Left renal pelvis (tissue), 4 donors: ENCODE results near the gene CGB1. TPM values are rescaled to one million over a fixed set of nuclear protein-coding genes. Genes with fewer than 3 reads are reported as not detected.

ENCODE experiments used
- DNase-seq, 4 donors: peaks; one replicate each; pipeline ENCODE4 v3.0.0-alpha.2; 2013; ENCODE audit warnings: low read depth in 4 of 4, low spot score in 3 of 4
- polyA plus RNA-seq, 4 donors: library from polyadenylated mRNA; unstranded; fragments of 120-200 nt; gene quantifications; one replicate each; pipeline ENCODE4 v1.2.1, GENCODE V29; 2013; ENCODE audit not compliant: insufficient read length in 4 of 4

CGB1 gene
- polyA plus RNA-seq, 4 donors: not detected

DNA sequence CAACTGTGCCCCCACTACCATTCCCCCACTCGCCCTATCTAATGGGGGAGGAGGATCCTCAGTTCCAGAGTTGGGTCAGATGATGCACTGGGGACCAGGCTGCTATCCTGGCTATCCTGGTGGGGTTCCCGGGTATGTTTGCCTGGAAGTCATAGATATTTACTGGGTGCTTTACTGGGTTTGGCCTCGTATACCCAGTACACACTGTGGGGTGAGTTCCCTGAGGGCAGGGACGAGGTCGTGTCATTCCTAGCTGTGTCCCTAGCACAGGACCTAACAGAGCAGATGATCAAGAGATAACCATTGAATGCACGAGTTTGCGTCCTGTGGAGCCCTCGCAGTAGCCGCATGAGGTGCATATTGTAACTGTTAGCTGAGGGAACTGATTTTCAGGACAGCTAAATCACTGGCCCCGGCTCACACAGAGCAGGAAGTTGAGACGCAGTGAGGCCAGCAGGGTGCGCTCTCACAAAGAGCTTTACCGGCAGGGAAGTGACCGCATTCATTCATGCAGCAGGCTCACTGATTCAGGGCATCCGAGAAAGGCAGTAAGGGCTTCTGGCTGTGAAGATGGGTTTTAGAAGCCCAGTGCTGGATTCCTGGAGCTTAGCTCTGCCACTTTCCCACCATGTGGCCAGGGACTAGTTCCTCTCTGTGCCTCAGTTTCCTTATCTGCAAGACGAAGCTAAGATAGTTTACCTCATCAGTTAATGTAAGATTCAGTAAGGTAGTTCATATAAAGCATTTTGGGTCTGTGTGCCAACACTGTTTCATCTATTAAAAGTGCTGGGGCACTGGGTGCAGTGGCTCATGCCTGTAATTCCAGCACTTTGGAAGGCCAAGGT is 37.0 kb downstream of the CGB1 start:
- no peak for DNase-seq

- no peak for DNase-seq
Measured at GRCh38 chr19:48997972-48998371, 38.7 kb downstream of the CGB1 start.

- no peak for DNase-seq
Measured at GRCh38 chr19:48994035-48994386, 42.7 kb downstream of the CGB1 start.

DNA sequence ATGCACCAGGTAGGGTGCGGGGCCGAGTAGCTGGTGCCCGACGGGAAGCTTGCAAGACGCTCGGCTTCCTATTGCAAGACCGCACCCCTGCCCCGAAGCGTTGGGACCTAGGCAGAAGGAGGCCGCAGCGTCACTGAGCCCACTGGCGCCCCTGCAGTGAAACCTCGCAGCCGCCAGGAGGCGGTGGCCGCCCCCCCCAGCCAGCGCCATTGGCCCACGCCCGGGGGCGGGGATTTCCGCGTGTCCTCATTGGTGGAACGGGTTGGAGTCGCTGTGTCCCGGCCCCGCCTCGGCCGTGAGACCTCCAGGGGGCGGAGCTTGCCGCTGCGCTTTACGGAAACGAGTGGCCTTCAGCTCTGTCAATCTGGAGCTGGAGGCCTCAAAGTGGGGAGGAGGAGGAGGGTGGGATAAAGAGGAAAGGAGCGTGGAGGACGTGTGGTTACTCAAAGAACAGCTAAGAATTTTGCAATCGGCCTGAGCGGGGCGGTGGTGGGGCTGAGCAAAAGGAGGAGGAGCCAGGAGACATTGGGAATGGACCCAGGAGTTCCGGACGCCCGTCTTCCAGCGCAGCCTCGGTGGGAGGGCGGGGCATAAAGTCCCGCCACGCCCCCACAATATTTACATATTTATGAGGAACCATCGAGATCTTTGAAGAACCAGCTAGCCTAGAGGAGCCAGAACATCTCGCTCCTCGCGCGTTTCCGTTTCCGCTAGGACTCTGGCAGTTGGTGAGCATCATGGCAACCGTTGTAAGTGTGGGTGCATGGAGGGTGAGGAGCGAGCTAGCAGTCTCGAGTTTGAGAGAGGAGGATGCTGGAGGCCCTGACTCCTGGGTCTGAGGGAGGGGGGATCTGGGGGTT is 43.3 kb downstream of the CGB1 start, which contains the start of the genes GYS1 and RUVBL2:
Gene GYS1, minus strand, starts transcription at position 135 of the 860 bp plus-strand sequence. CDS start 197 bp downstream, outside the sequence.
Gene RUVBL2, plus strand, starts transcription at position 713 of the 860 bp plus-strand sequence. Its CDS starts 25 bp downstream, at position 738.
- DNase-seq: peak; percentile 98 to 99 (median 99)

DNA sequence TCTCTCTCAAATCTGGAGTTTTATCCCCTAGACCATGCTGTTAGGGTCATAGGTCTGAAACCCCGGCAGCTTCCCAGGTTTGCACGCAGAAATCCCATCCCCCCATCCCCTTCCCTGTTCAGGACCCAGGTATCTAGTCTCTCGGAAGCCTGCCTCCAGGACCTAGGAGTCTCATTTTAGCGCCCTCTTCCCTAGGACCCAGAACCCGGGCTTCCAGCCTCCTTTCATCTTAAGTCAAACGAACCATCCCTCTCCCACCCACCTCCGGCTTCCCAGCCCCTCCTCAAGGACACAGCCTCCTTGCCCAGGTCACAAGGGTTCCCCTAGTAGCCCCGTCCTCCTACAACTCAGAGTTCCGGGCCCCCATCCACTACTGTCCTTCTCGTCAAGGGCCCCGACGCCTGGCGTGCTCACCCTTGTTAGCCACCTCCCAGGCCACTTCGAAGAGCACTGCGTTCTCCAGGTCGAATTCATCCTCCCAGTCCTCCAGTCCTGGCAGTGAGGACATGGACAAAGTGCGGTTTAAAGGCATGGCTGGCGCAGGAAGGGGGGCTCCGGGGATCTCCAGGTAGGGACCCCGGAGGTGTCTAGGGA is 44.0 kb downstream of the CGB1 start:
- no peak for DNase-seq

- peak in 2 of 4 donors; percentile 31 to 53 for DNase-seq
Measured at GRCh38 chr19:48991873-48992580, 44.7 kb downstream of the CGB1 start.

GRCh38 chr19:48991011-48991609 is 45.6 kb downstream of the CGB1 start:
- DNase-seq: no peak

- DNase-seq: no peak
Measured at GRCh38 chr19:48990400-48990799, 46.3 kb downstream of the CGB1 start.

DNA sequence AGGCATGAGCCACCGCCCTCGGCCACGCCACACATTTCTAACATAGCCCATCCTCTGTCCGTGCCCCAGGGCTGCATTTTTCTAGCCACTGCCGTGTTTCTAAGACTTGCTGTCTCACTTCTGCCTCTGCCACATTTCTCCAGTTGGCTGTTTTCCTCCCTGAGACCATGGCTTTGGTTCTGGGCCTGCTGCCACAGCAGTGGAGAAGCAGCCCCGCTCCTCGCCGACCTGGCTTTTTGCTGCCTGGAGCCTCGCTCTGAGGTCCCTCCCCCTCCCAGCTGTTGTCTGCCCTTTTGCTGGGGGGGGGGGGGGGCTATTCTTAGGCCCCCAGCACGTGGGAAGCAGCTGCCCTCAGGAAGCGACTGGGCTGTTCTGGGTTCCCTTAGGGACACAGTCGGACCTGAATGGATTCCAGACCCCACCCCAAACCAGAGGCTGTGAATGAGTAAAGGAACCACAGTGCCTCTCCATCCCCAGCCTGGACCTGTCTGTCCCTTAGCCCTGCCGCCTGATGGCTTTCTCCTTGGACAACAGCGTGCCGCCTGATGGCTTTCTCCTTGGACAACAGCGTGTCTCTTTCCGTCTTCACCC is 46.9 kb downstream of the CGB1 start:
- DNase-seq: no peak

DNA sequence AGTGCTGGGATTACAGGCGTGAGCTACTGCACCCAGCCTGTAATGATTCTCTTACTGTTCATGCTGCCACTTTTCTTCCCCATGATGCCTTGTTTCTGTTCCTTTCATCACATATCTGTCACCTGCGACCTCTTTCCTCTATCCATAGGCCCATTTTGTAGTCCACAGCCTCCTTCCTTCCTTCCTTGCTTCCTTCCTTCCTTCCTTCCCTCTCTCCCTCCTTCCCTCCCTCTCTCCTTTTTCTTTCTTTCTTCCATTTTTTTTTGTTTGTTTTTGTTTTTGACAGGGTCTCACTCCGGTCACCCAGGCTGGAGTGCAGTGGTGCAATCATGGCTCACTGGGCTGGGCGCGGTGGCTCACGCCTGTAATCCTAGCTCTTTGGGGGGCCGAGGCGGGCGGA is 47.8 kb downstream of the CGB1 start:
- DNase-seq: no peak

DNA sequence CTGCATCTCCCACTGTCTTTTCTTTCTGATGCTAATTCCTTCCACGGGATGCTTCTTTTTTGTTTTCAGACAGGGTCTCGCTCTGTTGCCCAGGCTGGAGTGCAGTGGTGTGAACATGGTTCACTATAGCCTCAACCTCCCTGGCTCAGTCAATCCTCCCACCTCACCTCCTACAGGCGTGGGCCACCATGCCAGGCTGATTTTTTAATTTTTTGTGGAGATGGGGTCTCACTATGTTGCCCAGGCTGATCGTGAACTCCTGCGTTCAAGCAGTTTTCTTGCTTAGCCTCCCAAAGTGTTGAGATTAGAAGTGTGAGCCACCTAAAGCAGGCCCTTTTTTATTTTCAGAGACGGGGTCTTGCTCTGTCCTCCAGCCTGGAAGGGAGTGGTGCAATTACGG is 48.4 kb downstream of the CGB1 start:
- no peak for DNase-seq

DNA sequence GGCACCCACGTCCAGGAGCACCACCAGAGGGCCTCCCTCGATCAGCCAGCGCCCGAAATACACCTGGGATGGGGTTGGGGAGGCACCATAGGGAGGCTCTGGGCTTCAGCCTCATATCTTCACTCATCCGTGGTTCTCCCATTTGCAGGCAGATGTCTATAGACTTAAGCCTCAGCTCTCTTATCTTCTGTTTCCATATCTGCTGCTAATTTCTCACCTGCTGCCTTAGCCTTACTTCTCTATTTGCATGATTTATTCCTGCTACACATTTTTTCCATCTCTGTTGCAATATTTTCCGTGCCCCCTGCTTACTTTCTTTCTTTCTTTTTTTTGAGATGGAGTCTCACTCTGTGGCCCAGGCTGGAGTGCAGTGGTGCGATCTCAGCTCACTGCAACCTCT is 49.4 kb downstream of the CGB1 start:
- DNase-seq: no peak

DNA sequence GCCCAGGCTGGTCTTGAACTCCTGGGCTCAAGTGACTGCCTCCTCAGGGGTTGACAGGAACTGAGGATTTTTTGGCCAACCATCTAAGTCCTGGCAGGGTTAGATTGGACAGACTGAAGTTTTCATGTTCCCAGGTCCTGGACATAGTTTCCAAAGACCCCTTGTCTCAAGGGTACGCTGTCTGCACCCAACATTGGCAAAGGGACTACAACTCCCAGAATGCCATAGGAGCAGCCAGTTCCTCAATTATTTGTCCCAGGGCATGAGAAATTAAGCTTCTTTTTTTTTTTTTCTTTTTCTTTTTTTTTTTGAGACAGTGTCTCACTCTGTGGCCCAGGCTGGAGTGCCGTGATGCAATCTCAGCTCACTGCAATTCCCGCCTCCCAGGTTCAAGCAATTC is 50.5 kb downstream of the CGB1 start:
- DNase-seq: no peak

- DNase-seq: no peak
Measured at GRCh38 chr19:48985711-48986110, 51.0 kb downstream of the CGB1 start.

Other genes with a start within 250 kb of the CGB1 start
- 10 to 100 TPM; 19.5 to 58.6 (median 32.0) TPM for gene BCAT2, start 225.9 kb downstream of the CGB1 start, polyA plus RNA-seq
- gene HSD17B14, start 200.4 kb downstream of the CGB1 start, polyA plus RNA-seq: 10 to 100 TPM in 3 of 4 donors, 1 to 10 TPM in 1; 8.3 to 38.2 (median 26.3) TPM
- 10 to 100 TPM; 19.8 to 60.5 (median 27.7) TPM for gene PLEKHA4, start 168.3 kb downstream of the CGB1 start, polyA plus RNA-seq
- 100 to 1,000 TPM in 1 of 4 donors, 10 to 100 TPM in 3; 30.6 to 343 (median 32.6) TPM for gene PPP1R15A, start 164.5 kb downstream of the CGB1 start, polyA plus RNA-seq
- 1 to 10 TPM in 3 of 4 donors, under 1 TPM in 1; 0.60 to 1.5 (median 1.3) TPM for gene TULP2, start 138.2 kb downstream of the CGB1 start, polyA plus RNA-seq
- gene NUCB1, start 136.6 kb downstream of the CGB1 start, polyA plus RNA-seq: 100 to 1,000 TPM; 223 to 314 (median 261) TPM
- 1 to 10 TPM; 1.6 to 8.0 (median 6.5) TPM for gene DHDH, start 103.2 kb downstream of the CGB1 start, polyA plus RNA-seq
- 10 to 100 TPM; 49.6 to 83.8 (median 71.4) TPM for gene BAX, start 82.0 kb downstream of the CGB1 start, polyA plus RNA-seq
- 1,000 to 10,000 TPM; 1,558 to 2,525 (median 2,184) TPM for gene FTL, start 71.6 kb downstream of the CGB1 start, polyA plus RNA-seq
- 10 to 100 TPM; 24.0 to 50.7 (median 39.6) TPM for gene GYS1, start 43.6 kb downstream of the CGB1 start, polyA plus RNA-seq
- 10 to 100 TPM; 51.0 to 91.7 (median 79.3) TPM for gene RUVBL2, start 43.0 kb downstream of the CGB1 start, polyA plus RNA-seq
- gene LHB, start 19.8 kb downstream of the CGB1 start, polyA plus RNA-seq: under 1 TPM in 1 of 4 donors, not detected in 3; 0.47 TPM
- gene CGB3, start 12.6 kb downstream of the CGB1 start, polyA plus RNA-seq: under 1 TPM in 1 of 4 donors, not detected in 3; 0.26 TPM
- under 1 TPM in 1 of 4 donors, not detected in 3; 0.35 TPM for gene CGB2, start 5.0 kb downstream of the CGB1 start, polyA plus RNA-seq
- gene CGB5, start 7.0 kb upstream of the CGB1 start, polyA plus RNA-seq: under 1 TPM in 1 of 4 donors, not detected in 3; 0.18 TPM
- under 1 TPM in 2 of 4 donors, not detected in 2; 0.18 to 0.22 TPM for gene CGB8, start 12.2 kb upstream of the CGB1 start, polyA plus RNA-seq
- gene CGB7, start 20.9 kb upstream of the CGB1 start, polyA plus RNA-seq: 1 to 10 TPM in 3 of 4 donors, under 1 TPM in 1; 0.69 to 1.7 (median 1.2) TPM
- gene NTF4, start 27.9 kb upstream of the CGB1 start, polyA plus RNA-seq: 1 to 10 TPM; 3.2 to 5.9 (median 4.7) TPM
- under 1 TPM in 3 of 4 donors, not detected in 1; 0.04 to 0.11 (median 0.05) TPM for gene KCNA7, start 35.8 kb upstream of the CGB1 start, polyA plus RNA-seq
- gene SNRNP70, start 48.6 kb upstream of the CGB1 start, polyA plus RNA-seq: 100 to 1,000 TPM; 254 to 427 (median 319) TPM
- gene LIN7B, start 77.5 kb upstream of the CGB1 start, polyA plus RNA-seq: 10 to 100 TPM in 1 of 4 donors, 1 to 10 TPM in 3; 6.4 to 13.3 (median 6.8) TPM
- 1 to 10 TPM in 2 of 4 donors, under 1 TPM in 2; 0.31 to 1.0 (median 0.70) TPM for gene C19orf73, start 82.2 kb upstream of the CGB1 start, polyA plus RNA-seq
- 1 to 10 TPM; 5.0 to 8.3 (median 6.7) TPM for gene PPFIA3, start 82.6 kb upstream of the CGB1 start, polyA plus RNA-seq
- 10 to 100 TPM; 26.7 to 41.9 (median 30.3) TPM for gene HRC, start 118.5 kb upstream of the CGB1 start, polyA plus RNA-seq
- 10 to 100 TPM; 18.1 to 39.9 (median 28.0) TPM for gene TRPM4, start 120.9 kb upstream of the CGB1 start, polyA plus RNA-seq